ENCODE measurements around the gene RFXAP. TPM values are rescaled to one million over a fixed set of nuclear protein-coding genes. Genes with fewer than 3 reads are reported as not detected.

The RFXAP gene
- total RNA-seq, 1 experiment from 2014 or later, result 1.7 TPM

GRCh38 chr13:36815062-36815461 lies 4.0 kb upstream of the RFXAP start:
- peak; percentile 31 for DNase-seq (ENCODE audit: low spot score)

GRCh38 chr13:36817996-36818803 lies 822 bp upstream of the RFXAP start:
- no peak for DNase-seq (ENCODE audit: low spot score)

GRCh38 chr13:36819739-36820090 lies 693 bp downstream of the RFXAP start:
- DNase-seq (ENCODE audit: low spot score), result peak; percentile 45

GRCh38 chr13:36820222-36820621 lies 1.2 kb downstream of the RFXAP start:
- no peak for DNase-seq (ENCODE audit: low spot score)

GRCh38 chr13:36822785-36823184 lies 3.8 kb downstream of the RFXAP start:
- no peak for DNase-seq (ENCODE audit: low spot score)

GRCh38 chr13:36829753-36830152 lies 10.7 kb downstream of the RFXAP start:
- no peak for DNase-seq (ENCODE audit: low spot score)

GRCh38 chr13:36831291-36831690 lies 12.3 kb downstream of the RFXAP start:
- DNase-seq (ENCODE audit: low spot score), result no peak

- no peak for DNase-seq (ENCODE audit: low spot score)
Measured at GRCh38 chr13:36834299-36834698, 15.3 kb downstream of the RFXAP start.

GRCh38 chr13:36837354-36838092 lies 18.5 kb downstream of the RFXAP start:
- DNase-seq (ENCODE audit: low spot score), result no peak

- no peak for DNase-seq (ENCODE audit: low spot score)
Measured at GRCh38 chr13:36839281-36839680, 20.3 kb downstream of the RFXAP start.

- DNase-seq (ENCODE audit: low spot score), result no peak
Measured at GRCh38 chr13:36839981-36840380, 21.0 kb downstream of the RFXAP start.

GRCh38 chr13:36840718-36841250 lies 21.8 kb downstream of the RFXAP start:
- no peak for DNase-seq (ENCODE audit: low spot score)

GRCh38 chr13:36841391-36841790 lies 22.4 kb downstream of the RFXAP start:
- no peak for DNase-seq (ENCODE audit: low spot score)

GRCh38 chr13:36847606-36848005 lies 28.6 kb downstream of the RFXAP start:
- DNase-seq (ENCODE audit: low spot score), result no peak

GRCh38 chr13:36848199-36848982 lies 29.4 kb downstream of the RFXAP start:
- no peak for DNase-seq (ENCODE audit: low spot score)

GRCh38 chr13:36850790-36851438 lies 31.9 kb downstream of the RFXAP start:
- no peak for DNase-seq (ENCODE audit: low spot score)

- no peak for DNase-seq (ENCODE audit: low spot score)
Measured at GRCh38 chr13:36857253-36857652, 38.2 kb downstream of the RFXAP start.

GRCh38 chr13:36858290-36858689 lies 39.3 kb downstream of the RFXAP start:
- peak; percentile 62 for DNase-seq (ENCODE audit: low spot score)

- no peak for DNase-seq (ENCODE audit: low spot score)
Measured at GRCh38 chr13:36859259-36859658, 40.2 kb downstream of the RFXAP start.

- no peak for DNase-seq (ENCODE audit: low spot score)
Measured at GRCh38 chr13:36862002-36862685, 43.1 kb downstream of the RFXAP start.

- DNase-seq (ENCODE audit: low spot score), result no peak
Measured at GRCh38 chr13:36862722-36863121, 43.7 kb downstream of the RFXAP start.

All from HT-29 (cell line).